HG02840 (cell line): ENCODE measurements around the gene DISP1.
"Not testable (repeated sequence)": the region's sequence is repeated elsewhere in the genome, so short reads cannot be mapped to it uniquely, and the experiment has no call there.

Source experiments
- ATAC-seq: cut with Tn5 transposase; IDR thresholded peaks from one replicate; pipeline ENCODE4 v1.9.1; 2021; ENCODE audit warnings: mild to moderate bottlenecking, moderate library complexity, moderate number of reproducible peaks; ENCODE audit not compliant: unreplicated experiment, low FRiP score

The DISP1 gene

GRCh38 chr1:222845763-222846162 is 30.9 kb downstream of the DISP1 start:
- no peak for ATAC-seq

DNA sequence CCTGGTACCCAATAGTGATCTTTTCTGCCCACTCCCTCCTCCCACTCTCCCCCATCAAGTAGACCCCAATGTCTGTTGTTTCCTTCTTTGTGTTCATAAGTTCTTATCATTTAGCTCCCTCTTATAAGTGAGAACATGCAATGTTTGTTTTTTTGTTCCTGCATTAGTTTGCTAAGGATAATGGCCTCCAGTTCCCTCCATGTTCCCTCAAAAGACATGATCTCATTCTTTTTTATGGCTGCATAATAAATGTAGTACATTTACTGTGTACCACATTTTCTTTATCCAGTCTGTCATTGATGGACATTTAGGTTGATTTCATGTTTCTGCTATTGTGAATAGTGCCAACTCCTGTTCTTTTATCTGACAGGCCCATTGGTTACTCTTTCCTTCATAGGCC is 35.7 kb downstream of the DISP1 start:
- ATAC-seq = not testable (repeated sequence)

DNA sequence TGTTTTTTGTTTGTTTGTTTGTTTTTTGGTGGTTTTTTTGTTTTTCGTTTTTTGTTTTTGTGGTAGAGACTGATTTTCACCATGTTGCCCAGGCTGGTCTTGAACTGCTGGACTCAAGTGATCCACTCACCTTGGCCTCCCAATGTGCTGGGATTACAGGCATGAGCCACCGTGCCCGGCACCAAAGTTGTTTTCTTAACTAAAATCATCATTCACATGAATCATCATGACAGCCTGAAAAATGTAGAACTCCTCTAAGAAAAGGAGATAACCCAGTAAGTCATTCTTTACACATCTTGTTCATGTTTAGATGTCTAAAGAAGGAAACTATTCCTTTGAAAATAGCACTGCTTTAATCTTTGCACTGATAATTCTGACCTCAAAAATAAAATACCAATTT is 37.5 kb downstream of the DISP1 start:
- no peak for ATAC-seq

DNA sequence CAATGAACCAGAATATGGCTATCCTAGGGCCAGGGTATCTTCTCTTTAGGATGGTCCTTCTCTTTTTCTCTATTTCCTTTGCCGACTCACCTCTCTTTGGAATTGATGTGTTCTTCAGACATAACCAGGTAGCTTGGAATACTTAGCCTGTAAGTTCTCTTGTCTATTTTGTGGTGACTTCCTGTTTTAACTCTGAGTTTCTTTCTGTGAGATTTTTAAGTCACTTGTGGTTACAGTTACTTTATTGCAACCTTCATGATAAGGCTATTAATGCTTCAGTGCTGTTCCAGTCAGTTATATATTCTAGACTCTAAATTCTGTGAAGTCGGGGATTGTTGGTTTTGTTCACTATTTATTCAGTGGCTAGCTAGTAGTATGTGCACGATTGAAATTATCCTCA is 46.2 kb downstream of the DISP1 start:
- no peak for ATAC-seq
